ENCODE measurements around the gene SIX5. TPM values are rescaled to one million over a fixed set of nuclear protein-coding genes. Genes with fewer than 3 reads are reported as not detected.

The SIX5 gene
- total and polyA plus RNA-seq, 9 of the 15 experiments (the other 6 are each of a cell fraction or from before 2014, with no cell fraction given), result 1.4 to 17.2 (median 7.4) TPM; not detected in 2

- peaks cover 4% of the 10 kb centered on the region; the same call in 1 of the 3 replicates for H3K36me3 ChIP-seq (ENCODE audit: control insufficient read depth, insufficient read depth, low read length)
- peaks cover 17% of the 10 kb centered on the region; the same call in 2 of the 3 replicates for H3K79me2 ChIP-seq (ENCODE audit: control insufficient read depth, insufficient read depth, low read length)
- H3K9me3 ChIP-seq (replicated peaks; ENCODE audit: control insufficient read depth, insufficient read depth, low read depth, low read length), result no peaks in the 10 kb centered on the region
- in situ Hi-C loops (cut with MboI) (no loop called here), intact Hi-C loops (cut with micrococcal nuclease) (no loop called here)
- ATAC-seq (no peak), DNase-seq (ENCODE audit: extremely low read depth in 1 of 4, low spot score in 3 of 4) (no peak), FAIRE-seq (no peak)
- H3K27me3 ChIP-seq (ENCODE audit: control insufficient read depth in 2 of 2, insufficient read depth in 2 of 2, low read length in 2 of 2), result no peaks in the 10 kb centered on the region
- H3K4me2 ChIP-seq (ENCODE audit: insufficient read depth, low read length), result no peak overlapping the region
- H3K9ac ChIP-seq (ENCODE audit: insufficient read depth in 1 of 2, low read depth in 2 of 2, low read length in 2 of 2), result peak overlapping the region in 1 of 2 experiments; percentile 98; a peak in 1 of 4 replicates
- no TSS peak for BruUV-seq (replicated peaks)
- peaks cover 10 to 86% of the 10 kb centered on the region in 2 experiments; a peak in 4 of 5 replicates for H3K4me1 ChIP-seq (replicated peaks in 1 of 2; ENCODE audit: control insufficient read depth in 2 of 2, insufficient read depth in 2 of 2, low read length in 2 of 2)
- 82% methylated on average over 6 of the region's 17 CpGs for WGBS (ENCODE audit: insufficient coverage, low coverage, missing lambda C conversion rate)
- H4K20me1 ChIP-seq (replicated peaks; ENCODE audit: control insufficient read depth, insufficient read depth, low read length), result no peaks in the 10 kb centered on the region
- peak overlapping the region; percentile 56; the same call in 1 of the 2 replicates for H3K4me3 ChIP-seq
- TF ChIP-seq HIVEP1 (CRISPR knock-in tag; IDR thresholded peaks at IDR 0.05) (no peak), GABPB1 (CRISPR knock-in tag; IDR thresholded peaks at IDR 0.05) (0 out of 2 replicates have a peak, but pooled peaks have one; percentile 21), RBM34 (IDR thresholded peaks at IDR 0.05; ENCODE audit: borderline replicate concordance, insufficient read depth, low read length) (no peak), HNRNPL (IDR thresholded peaks at IDR 0.05; ENCODE audit: low read depth, low read length) (0 out of 2 replicates have a peak, but pooled peaks have one; percentile 34), REST (IDR thresholded peaks at IDR 0.05; ENCODE audit: borderline replicate concordance) (no peak), REST (CRISPR knock-in tag; IDR thresholded peaks at IDR 0.05; ENCODE audit: low read depth) (no peak), E2F8 (IDR thresholded peaks at IDR 0.05; ENCODE audit: low read depth, partially characterized antibody) (no peak), ELF2 (CRISPR knock-in tag; IDR thresholded peaks at IDR 0.05) (no peak)
- ChIA-PET CTCF (ENCODE audit: low intra/inter-chr PET ratio) (no interaction called here), POLR2A (interaction anchor here (1.2 to 1.7 kb wide), 2 partner anchors 11 to 17 kb away, joined by 4 read pairs; no protein-coding TSS in a partner anchor)
- no peaks in the 10 kb centered on the region for H3K9me1 ChIP-seq (ENCODE audit: control insufficient read depth, insufficient read depth, low read length)
- no peak overlapping the region; the same call in 2 of the 3 replicates for H3K27ac ChIP-seq (ENCODE audit: extremely low read depth, low read depth, low read length)
- H2AFZ ChIP-seq (ENCODE audit: low read depth, low read length), result no peak overlapping the region
These were observed 2.7 kb downstream of the SIX5 start for GRCh38 chr19:45766296-45766868.
